Neural cell (in vitro differentiated cells): ENCODE results near the gene MAGEA4.

Source experiments
- CTCF ChIP-seq: fragments of 450-650 bp; IDR thresholded peaks from 2 replicates; pipeline ENCODE4 v1.5.1; 2014; ENCODE audit warnings: antibody characterized with exemption, mild to moderate bottlenecking, moderate library complexity; ENCODE audit not compliant: poor library complexity, severe bottlenecking
- REST ChIP-seq: IDR thresholded peaks from 2 replicates; pipeline ENCODE4 v1.6.1; 2012; ENCODE audit warnings: borderline replicate concordance

- TF ChIP-seq CTCF (no peak), REST (no peak)
Observed at GRCh38 chrX:151970661-151971060, 58.0 kb downstream of the MAGEA4 start.
